ENCODE data around the gene CCDC107. TPM values are rescaled to one million over a fixed set of nuclear protein-coding genes. Genes with fewer than 3 reads are reported as not detected.

CCDC107 gene
- total and polyA plus RNA-seq, 2 of the 13 experiments (the other 11 are each of a cell fraction or from before 2014, with no cell fraction given) = 7.1 to 15.2 TPM

DNA sequence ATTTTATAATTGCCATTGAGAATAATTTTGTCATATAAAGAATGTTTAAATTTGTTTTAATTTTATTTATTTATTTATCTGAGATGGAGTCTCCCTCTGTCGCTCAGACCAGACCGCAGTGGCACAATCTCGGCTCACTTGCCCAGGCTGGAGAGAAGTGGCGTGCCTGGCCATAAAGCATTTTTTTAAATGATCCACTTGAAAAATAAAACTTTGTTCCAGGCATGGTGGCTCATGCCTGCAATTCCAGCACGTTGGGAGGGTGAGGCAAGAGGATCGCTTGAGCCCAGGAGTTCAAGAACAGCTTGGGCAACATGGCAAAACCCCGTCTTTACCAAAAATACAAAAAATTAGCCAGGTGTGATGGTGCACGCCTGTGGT lies 5.3 kb upstream of the CCDC107 start:
- in situ Hi-C loops (cut with HindIII; ENCODE audit: extremely low pct_ligation_motif_present, low pct_unique_long_range_greater_than_20kb) = loop anchor here (10.0 kb wide), 1 partner anchor 538 kb away; the partner anchor contains the start of gene ATOSB
- CTCF ChIA-PET (ENCODE audit: low intra/inter-chr PET ratio, low total read pairs) = no interaction called here

DNA sequence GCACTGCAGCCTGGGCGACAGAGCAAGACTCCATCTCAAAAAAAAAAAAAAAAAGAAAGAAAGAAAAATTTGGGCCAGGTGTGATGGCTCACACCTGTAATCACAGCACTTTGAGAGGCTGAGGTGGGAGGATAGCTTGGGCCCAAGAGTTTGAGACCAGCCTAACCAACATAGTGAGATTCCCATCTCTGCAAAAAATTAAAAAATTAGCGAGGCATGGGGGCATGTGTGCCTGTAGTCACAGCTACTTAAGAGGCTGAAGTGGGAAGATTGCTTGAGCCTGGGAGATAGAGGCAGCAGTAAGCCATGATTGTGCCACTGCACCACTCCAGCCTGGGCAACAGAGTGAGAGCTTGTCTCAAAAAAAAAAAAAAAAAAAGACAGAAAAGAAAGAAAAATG lies 4.5 kb upstream of the CCDC107 start:
- no peak for ATAC-seq
- Histone ChIP-seq H2AFZ (ENCODE audit: low read length) (no peak overlapping the region), H3K36me3 (replicated peaks in 1 of 2; ENCODE audit: control insufficient read depth in 1 of 2, insufficient read depth in 2 of 2, low read length in 2 of 2) (no peaks in the 10 kb centered on the region), H3K27ac (ENCODE audit: extremely low read length, insufficient read depth, low read length) (no peak overlapping the region), H3K9me3 (ENCODE audit: low read length) (no peaks in the 10 kb centered on the region), H3K9ac (ENCODE audit: insufficient read depth, low read depth, low read length) (no peak overlapping the region), H3K4me2 (ENCODE audit: low read depth, low read length) (no peak overlapping the region), H3K79me2 (ENCODE audit: insufficient read depth, low read length) (no peaks in the 10 kb centered on the region), H3K27me3 (ENCODE audit: control insufficient read depth in 1 of 2, insufficient read depth in 2 of 2, low read length in 2 of 2) (peaks cover 2 to 12% of the 10 kb centered on the region in 2 experiments; a peak in 4 of 5 replicates), H4K20me1 (ENCODE audit: insufficient read depth, low read length) (no peaks in the 10 kb centered on the region), H3K4me3 (replicated peaks in 1 of 3; ENCODE audit: insufficient read depth in 1 of 3, low read depth in 2 of 3, low read length in 3 of 3) (no peak overlapping the region), H3K4me1 (ENCODE audit: insufficient read depth, low read length) (peaks cover 74% of the 10 kb centered on the region)
- in situ Hi-C loops (cut with HindIII; ENCODE audit: extremely low pct_ligation_motif_present, low pct_unique_long_range_greater_than_20kb) (loop anchor here (10.0 kb wide), 1 partner anchor 539 kb away; the partner anchor contains the start of gene ATOSB), intact Hi-C loops (cut with micrococcal nuclease; ENCODE audit: unreplicated experiment) (no loop called here)
- no peak for FAIRE-seq
- WGBS (ENCODE audit: low lambda C conversion rate) = 39% methylated on average over 2 of the region's 2 CpGs
- no TSS peak for BruUV-seq (replicated peaks)
- TF ChIP-seq ZNF468 (CRISPR knock-in tag; IDR thresholded peaks at IDR 0.05) = no peak
- TF ChIP-seq, protein P1, sequence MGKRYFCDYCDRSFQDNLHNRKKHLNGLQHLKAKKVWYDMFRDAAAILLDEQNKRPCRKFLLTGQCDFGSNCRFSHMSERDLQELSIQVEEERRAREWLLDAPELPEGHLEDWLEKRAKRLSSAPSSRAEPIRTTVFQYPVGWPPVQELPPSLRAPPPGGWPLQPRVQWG (CRISPR knock-in tag; IDR thresholded peaks at IDR 0.05; ENCODE audit: borderline replicate concordance, low read depth) = no peak
- no peak for TF ChIP-seq CENPT (CRISPR knock-in tag; IDR thresholded peaks at IDR 0.05; ENCODE audit: low read depth)
- no peak for TF ChIP-seq ZNF431 (CRISPR knock-in tag; IDR thresholded peaks at IDR 0.05; ENCODE audit: borderline replicate concordance, low read depth)
- TF ChIP-seq ZSCAN25 (CRISPR knock-in tag; IDR thresholded peaks at IDR 0.05) = no peak
- no peak for TF ChIP-seq ZNF17 (CRISPR knock-in tag; IDR thresholded peaks at IDR 0.05)
- no peak for TF ChIP-seq CREM (IDR thresholded peaks at IDR 0.05)
- no peak for TF ChIP-seq CREM (CRISPR knock-in tag; IDR thresholded peaks at IDR 0.05)
- no peak for TF ChIP-seq PHB2 (IDR thresholded peaks at IDR 0.05; ENCODE audit: partially characterized antibody)
- TF ChIP-seq, protein P2, sequence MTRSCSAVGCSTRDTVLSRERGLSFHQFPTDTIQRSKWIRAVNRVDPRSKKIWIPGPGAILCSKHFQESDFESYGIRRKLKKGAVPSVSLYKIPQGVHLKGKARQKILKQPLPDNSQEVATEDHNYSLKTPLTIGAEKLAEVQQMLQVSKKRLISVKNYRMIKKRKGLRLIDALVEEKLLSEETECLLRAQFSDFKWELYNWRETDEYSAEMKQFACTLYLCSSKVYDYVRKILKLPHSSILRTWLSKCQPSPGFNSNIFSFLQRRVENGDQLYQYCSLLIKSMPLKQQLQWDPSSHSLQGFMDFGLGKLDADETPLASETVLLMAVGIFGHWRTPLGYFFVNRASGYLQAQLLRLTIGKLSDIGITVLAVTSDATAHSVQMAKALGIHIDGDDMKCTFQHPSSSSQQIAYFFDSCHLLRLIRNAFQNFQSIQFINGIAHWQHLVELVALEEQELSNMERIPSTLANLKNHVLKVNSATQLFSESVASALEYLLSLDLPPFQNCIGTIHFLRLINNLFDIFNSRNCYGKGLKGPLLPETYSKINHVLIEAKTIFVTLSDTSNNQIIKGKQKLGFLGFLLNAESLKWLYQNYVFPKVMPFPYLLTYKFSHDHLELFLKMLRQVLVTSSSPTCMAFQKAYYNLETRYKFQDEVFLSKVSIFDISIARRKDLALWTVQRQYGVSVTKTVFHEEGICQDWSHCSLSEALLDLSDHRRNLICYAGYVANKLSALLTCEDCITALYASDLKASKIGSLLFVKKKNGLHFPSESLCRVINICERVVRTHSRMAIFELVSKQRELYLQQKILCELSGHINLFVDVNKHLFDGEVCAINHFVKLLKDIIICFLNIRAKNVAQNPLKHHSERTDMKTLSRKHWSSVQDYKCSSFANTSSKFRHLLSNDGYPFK (CRISPR knock-in tag; IDR thresholded peaks at IDR 0.05; ENCODE audit: borderline replicate concordance) = no peak
- no peak for TF ChIP-seq ZNF781 (CRISPR knock-in tag; IDR thresholded peaks at IDR 0.05; ENCODE audit: borderline replicate concordance, not compliant biosample characterization)
- no peak for TF ChIP-seq ZNF577 (CRISPR knock-in tag; IDR thresholded peaks at IDR 0.05; ENCODE audit: borderline replicate concordance, low read depth)
- TF ChIP-seq ATF7 (IDR thresholded peaks at IDR 0.05) = no peak
- TF ChIP-seq ATF7 (CRISPR knock-in tag; IDR thresholded peaks at IDR 0.05) = no peak
- POLR2A ChIA-PET = interaction anchor here (6.1 kb wide), 1 partner anchor 6 kb away, joined by 41 read pairs; no protein-coding TSS in a partner anchor
- CTCF ChIA-PET (ENCODE audit: low intra/inter-chr PET ratio, low total read pairs) = no interaction called here
- DNase-seq (ENCODE audit: low spot score) = no peak

More for the DNA sequence above, 5.3 kb upstream of the CCDC107 start:
- Histone ChIP-seq H3K4me1 (ENCODE audit: insufficient read depth, low read length) (peaks cover 82% of the 10 kb centered on the region), H3K27ac (ENCODE audit: extremely low read length, insufficient read depth, low read length) (no peak overlapping the region), H4K20me1 (ENCODE audit: insufficient read depth, low read length) (no peaks in the 10 kb centered on the region), H3K4me3 (replicated peaks in 1 of 3; ENCODE audit: insufficient read depth in 1 of 3, low read depth in 2 of 3, low read length in 3 of 3) (peak overlapping the region in 1 of 3 experiments; percentile 45; a peak in 2 of 6 replicates), H3K27me3 (ENCODE audit: control insufficient read depth in 1 of 2, insufficient read depth in 2 of 2, low read length in 2 of 2) (peaks cover 2 to 16% of the 10 kb centered on the region in 2 experiments; a peak in 4 of 5 replicates), H3K36me3 (replicated peaks in 1 of 2; ENCODE audit: control insufficient read depth in 1 of 2, insufficient read depth in 2 of 2, low read length in 2 of 2) (no peaks in the 10 kb centered on the region), H3K9me3 (ENCODE audit: low read length) (no peaks in the 10 kb centered on the region), H2AFZ (ENCODE audit: low read length) (no peak overlapping the region), H3K4me2 (ENCODE audit: low read depth, low read length) (peak overlapping the region; percentile 57), H3K9ac (ENCODE audit: insufficient read depth, low read depth, low read length) (peak overlapping the region; percentile 41; the same call in 1 of the 2 replicates), H3K79me2 (ENCODE audit: insufficient read depth, low read length) (no peaks in the 10 kb centered on the region)
- ATAC-seq (no peak), DNase-seq (ENCODE audit: low spot score) (no peak), FAIRE-seq (no peak)
- intact Hi-C loops (cut with micrococcal nuclease; ENCODE audit: unreplicated experiment) = no loop called here
- BruUV-seq (replicated peaks) = no TSS peak
- POLR2A ChIA-PET = no interaction called here
- TF ChIP-seq SP2 (CRISPR knock-in tag; IDR thresholded peaks at IDR 0.05) = no peak
- TF ChIP-seq MED1 (CRISPR knock-in tag; IDR thresholded peaks at IDR 0.05) = peak; percentile 2; the same call in 1 of the 2 replicates
- 6% methylated on average over 8 of the region's 8 CpGs for WGBS (ENCODE audit: low lambda C conversion rate)
